HFF-Myc (cell line): Measurements from ENCODE around the gene KATNB1.
"Not testable (repeated sequence)": the region's sequence is repeated elsewhere in the genome, so short reads cannot be mapped to it uniquely, and the experiment has no call there.

Experiments
- DNase-seq: peaks from one replicate; pipeline ENCODE4 v3.0.0-alpha.2; 2011; ENCODE audit warnings: low read depth; ENCODE audit errors: extremely low read depth
- H3K4me3 ChIP-seq: replicated peaks from 2 replicates; pipeline ENCODE4 v1.5.1; 2011; ENCODE audit warnings: low read depth, mild to moderate bottlenecking, control low read depth, low read length
- TF ChIP-seq, protein P1 (sequence below): IDR thresholded peaks from 2 replicates; pipeline ENCODE4 v1.5.1; 2012; ENCODE audit warnings: mild to moderate bottlenecking, low read depth, low read length, control low read depth; ENCODE audit errors: missing control alignments

KATNB1 gene

DNA sequence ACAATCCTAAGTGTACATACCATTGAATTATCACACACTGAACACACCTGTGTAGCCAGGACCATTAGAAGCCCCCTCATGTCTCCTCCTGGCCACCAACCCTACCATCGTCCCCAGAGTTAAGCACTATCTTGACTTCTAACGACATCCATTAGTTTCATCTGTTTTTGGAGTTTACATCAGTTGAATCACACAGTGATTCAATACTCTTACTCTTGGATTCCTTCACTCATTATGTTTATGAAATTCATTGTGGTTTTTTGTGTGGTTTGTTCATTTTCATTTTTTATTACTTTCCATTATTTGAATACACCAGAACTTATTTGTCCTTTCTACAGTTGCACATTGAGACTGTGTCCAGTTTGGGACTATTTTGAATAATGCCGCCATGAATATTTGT, 27.4 kb upstream of the KATNB1 start:
- H3K4me3 ChIP-seq: no peak overlapping the region
- TF ChIP-seq, protein P1, sequence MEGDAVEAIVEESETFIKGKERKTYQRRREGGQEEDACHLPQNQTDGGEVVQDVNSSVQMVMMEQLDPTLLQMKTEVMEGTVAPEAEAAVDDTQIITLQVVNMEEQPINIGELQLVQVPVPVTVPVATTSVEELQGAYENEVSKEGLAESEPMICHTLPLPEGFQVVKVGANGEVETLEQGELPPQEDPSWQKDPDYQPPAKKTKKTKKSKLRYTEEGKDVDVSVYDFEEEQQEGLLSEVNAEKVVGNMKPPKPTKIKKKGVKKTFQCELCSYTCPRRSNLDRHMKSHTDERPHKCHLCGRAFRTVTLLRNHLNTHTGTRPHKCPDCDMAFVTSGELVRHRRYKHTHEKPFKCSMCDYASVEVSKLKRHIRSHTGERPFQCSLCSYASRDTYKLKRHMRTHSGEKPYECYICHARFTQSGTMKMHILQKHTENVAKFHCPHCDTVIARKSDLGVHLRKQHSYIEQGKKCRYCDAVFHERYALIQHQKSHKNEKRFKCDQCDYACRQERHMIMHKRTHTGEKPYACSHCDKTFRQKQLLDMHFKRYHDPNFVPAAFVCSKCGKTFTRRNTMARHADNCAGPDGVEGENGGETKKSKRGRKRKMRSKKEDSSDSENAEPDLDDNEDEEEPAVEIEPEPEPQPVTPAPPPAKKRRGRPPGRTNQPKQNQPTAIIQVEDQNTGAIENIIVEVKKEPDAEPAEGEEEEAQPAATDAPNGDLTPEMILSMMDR: no peak
- DNase-seq: no peak

DNA sequence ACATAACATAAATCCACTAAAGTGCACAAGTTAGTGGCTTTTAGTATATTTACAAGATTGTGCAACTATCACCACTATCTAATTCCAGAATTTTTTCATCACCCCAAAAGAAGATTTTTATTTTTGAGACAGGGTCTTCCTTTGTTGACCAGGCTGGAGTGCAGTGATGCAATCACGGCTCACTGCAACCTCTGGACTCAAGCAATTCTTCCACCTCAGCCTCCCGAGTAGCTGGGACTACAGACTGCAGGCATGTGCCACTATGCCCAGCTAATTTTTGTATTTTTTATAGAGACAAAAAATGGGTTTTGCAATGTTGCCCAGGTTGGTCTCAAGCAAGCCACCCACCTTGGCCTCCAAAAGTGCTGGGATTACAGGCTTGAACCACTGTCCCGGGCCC, 25.9 kb upstream of the KATNB1 start:
- TF ChIP-seq, protein P1: no peak
- no peak overlapping the region for H3K4me3 ChIP-seq
- no peak for DNase-seq

DNA sequence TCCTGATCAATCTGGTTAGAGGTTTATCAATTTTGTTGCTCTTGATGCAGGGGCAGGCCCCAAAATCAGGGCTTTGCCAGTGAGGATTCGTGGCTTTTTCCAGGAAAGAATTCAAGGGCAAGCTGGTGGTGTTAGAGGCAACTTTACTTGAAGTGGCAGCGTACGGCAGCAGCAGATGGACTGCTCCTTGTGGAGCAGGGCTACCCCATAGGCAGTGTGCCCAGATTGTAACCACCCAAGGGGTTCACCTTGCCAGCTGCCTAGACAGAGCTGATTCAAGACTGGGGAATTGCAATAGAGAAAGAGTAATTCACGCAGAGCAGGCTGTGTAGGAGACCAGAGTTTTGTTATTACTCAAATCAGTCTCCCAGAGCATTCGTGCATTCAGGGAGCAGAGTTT, 24.2 kb upstream of the KATNB1 start:
- TF ChIP-seq, protein P1: no peak
- no peak for DNase-seq
- no peak overlapping the region for H3K4me3 ChIP-seq

DNA sequence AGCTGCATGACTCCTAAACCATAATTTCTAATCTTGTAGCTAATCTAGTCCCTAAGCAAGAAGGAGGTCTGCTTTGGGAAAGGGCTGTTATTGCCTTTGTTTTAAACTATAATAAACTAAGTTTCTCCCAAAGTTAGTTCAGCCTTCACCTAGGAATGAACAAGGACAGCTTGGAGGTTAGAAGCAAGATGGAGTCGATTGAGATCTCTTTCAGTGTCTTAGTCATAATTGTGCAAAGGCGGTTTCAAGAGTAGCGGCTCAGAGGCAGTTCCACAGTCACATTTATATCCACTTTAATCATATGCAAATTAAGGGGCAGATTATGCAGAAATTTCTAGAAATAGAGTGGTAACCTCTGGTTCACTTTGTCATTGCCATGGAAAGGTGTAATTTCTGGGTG, 23.6 kb upstream of the KATNB1 start:
- H3K4me3 ChIP-seq: no peak overlapping the region
- DNase-seq: no peak
- TF ChIP-seq, protein P1: no peak

GRCh38 chr16:57712569-57712968, 23.0 kb upstream of the KATNB1 start:
- H3K4me3 ChIP-seq, DNase-seq: not testable (repeated sequence)

- TF ChIP-seq, protein P1: no peak
- no peak for DNase-seq
- no peak overlapping the region for H3K4me3 ChIP-seq
These were observed 22.0 kb upstream of the KATNB1 start for GRCh38 chr16:57713596-57713995.

GRCh38 chr16:57714047-57714446, 21.5 kb upstream of the KATNB1 start:
- H3K4me3 ChIP-seq: no peak overlapping the region
- no peak for DNase-seq
- TF ChIP-seq, protein P1: no peak
